HEK293T (cell line): ENCODE measurements around the gene AOPEP.

ENCODE experiments used
- BHLHE40 ChIP-seq: fragments of 450-650 bp; IDR thresholded peaks from 2 replicates; pipeline ENCODE4 v1.6.1; 2016; ENCODE audit warnings: mild to moderate bottlenecking, moderate library complexity, borderline replicate concordance
- SUZ12 ChIP-seq: fragments of 450-650 bp; IDR thresholded peaks from 2 replicates; pipeline ENCODE4 v1.6.1; 2016; ENCODE audit warnings: mild to moderate bottlenecking

- no peak for TF ChIP-seq SUZ12
- no peak for TF ChIP-seq BHLHE40
Observed at GRCh38 chr9:94720846-94721549, 5.5 kb upstream of the AOPEP start.
